Fibroblast of the conjunctiva (primary cell): Measurements from ENCODE around the gene ZFHX3.

Experiments
- DNase-seq: peaks from one replicate; pipeline ENCODE4 v3.0.0-alpha.2; 2010; ENCODE audit warnings: low read depth

Gene ZFHX3

DNA sequence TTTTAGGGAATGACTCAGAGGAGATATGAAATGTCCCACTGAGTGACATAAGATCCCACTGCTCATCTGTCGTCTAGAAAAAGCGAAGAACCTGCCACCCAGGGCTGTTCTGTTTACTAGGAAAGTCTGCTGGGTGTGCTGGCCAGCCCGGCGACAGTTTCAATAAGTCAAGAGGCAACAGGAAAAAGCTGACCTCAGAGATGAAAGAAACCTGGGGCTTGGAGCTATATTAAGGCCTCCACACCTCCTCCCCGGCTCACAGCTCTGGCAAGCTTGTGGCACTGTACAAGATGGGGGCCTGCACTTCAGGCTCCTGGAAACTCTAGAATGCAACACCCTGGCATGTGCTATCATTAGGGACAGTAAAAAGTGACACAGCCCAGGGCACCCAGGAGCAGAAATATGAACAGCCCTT is 10.6 kb downstream of the ZFHX3 start:
- DNase-seq = no peak

DNA sequence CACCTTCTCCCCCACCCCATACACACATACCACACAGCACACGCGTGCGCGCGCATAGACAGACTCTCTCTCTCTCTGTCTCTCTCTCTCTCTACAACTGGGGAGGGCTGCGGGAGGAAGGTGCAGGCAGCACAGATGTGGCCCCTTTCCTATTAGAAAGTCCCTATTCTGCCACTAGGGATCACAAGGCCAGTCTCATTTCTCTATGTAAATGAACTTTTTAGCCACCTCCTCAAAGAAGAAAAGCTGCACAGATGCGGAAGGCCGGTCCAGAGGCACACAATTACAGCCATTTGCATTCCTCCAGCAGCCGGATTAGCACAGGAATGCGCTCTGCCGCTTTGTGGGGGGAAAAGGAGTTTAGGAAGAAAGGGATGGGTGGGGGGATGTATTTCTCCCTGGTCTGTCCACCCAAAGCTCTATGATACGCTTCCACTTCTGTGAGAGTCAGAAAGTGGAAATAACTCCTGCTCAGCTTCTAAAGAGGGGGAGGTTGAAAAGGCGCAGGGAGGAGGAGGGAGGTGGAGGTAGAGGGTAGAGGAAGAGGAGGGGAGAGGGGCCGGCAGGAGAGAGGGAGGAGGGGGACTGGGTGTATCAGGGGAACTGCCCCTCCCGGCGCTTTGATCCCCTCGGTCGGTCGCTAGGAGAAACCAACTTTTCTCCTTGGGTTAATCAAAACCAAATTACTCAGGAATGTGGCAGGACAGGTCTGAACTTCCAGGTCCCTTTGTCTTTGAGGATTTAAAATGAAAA is 11.7 kb downstream of the ZFHX3 start:
- no peak for DNase-seq

DNA sequence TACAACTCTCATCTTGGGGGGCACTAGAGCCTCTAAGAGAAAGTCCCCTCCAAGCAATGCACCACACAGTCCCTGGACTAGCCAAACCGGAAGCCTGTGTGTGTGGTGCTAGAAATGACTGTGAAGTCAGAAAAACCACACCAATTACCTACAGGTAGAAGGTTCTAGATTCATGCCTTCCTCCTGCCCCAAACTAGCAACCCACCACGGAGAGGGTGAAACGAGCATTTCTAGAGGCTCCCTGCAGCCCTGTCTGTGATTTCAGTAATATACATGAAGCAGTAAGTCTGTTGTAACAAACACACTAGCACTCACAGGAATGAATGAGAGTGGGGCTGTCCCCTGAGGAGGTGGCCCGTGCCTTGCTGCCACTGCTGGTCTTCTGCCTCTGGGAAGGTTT is 13.6 kb downstream of the ZFHX3 start:
- DNase-seq = no peak

- no peak for DNase-seq
Measured at GRCh38 chr16:73033271-73033998, 14.5 kb downstream of the ZFHX3 start.

DNA sequence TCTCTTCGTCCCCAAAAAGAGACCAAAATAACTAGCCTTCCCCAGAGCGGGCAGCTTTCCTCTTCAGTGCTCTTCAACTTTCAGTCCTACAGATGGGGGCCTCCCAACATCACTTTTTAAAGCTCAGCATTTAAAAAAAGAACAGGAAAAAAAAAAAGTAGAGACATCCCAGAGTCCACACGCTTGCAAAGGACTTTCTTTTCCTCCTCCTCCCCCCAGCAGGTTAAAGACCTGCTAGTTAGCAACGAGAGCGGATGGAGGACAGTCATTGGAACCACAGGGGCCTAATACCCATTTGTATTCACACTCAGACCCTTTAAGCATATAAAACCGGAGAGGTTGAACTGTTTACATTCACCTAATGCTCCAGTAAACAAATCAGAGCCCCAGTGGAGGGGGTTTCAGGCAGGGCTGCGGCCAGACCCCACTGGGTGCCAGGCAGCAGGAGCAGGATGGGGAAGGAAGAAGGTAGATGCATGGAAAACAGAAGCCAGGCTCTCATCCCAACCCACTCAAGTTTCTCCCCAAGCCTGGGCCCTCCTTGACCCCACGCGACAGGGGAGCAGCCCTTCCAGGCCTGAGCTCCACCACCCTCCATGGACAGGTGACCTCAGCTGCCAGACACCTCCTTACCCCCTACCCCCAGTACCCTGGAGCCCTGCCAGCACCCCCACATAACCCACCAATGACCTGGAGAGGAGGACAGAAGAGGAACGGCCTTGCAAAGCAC is 15.2 kb downstream of the ZFHX3 start:
- DNase-seq = no peak

- no peak for DNase-seq
Measured at GRCh38 chr16:73031984-73032383, 15.9 kb downstream of the ZFHX3 start.

DNA sequence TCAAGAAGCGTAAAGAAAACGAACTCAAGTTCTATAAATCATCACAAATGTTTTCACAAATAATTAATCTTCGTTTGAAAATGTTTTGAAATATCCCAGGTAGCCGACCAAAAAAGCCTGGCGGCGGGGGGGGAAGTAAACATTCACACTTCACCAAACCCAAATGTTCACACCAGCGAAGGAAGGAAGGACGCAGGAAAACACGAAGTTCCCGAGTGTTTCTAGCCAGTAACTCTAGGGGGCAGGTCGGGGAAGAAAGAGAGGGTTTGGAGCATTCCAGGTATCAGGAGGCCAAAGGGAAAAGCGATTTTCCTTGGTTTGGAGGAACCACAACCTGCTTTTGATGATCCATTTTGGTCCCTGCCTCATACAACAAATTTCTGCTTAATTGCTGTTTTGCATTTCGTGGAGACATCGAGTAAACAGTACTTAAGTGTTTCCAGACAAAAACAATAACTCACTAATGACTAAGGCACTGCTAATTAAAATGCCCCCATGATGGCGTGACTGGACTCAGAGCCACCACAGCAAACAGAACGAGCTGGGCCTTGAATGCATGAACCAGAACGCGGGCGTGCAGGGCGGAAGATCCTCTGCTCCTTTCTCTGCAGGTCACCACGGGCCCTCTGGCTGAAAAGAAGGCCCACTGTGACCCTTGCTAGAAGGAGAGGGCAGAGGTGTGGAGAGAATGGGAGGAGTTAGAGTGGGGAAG is 16.6 kb downstream of the ZFHX3 start:
- DNase-seq = no peak

DNA sequence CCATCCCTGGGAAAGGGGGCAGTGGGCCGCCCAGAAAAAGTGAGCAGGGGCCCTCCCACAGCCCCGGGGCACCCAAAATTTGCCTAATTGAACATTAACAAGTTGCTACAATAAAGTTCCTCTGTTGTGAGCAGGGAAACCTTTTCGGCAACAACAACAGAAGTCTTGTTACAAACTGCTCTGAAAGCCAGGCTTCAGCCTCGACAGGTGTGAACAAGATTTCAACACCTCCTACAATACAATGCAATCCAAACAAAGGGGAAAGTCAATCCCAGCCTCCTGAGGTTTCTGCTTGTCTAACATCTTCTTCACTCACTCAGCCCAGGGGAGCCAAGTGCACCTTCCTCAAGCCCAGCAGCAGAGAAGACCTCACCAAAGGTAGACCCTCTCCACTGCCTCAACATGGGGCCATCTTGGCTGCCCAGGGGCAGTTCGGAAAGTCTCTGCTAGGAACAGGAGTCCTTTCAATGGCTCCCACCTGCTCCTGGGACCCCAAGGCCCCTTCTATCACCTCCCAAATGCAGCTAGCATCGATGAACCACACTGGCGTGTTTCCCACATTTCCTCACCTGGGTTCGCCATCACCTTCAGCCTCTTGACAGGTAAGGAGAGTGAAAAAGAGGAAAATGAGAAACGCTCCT is 19.1 kb downstream of the ZFHX3 start:
- DNase-seq = no peak

DNA sequence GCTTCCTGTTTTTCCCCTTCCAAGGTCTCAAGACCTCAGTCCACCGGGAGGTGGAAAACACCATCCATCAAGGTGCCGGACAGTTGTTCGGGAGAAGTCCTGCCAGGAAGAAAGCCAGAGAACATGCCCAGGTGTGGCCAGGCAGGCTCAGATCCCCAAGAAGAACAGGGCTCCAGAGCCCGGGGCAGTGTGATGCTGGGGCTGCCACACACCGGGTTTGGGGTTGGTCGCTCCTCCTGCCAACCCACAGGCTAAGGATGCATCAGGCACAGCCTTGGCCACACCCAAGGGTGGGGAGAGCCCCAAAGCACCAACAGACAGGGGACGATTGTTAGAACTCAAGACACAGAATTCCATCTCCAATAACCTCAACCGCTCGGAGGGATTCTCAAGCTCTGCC is 19.7 kb downstream of the ZFHX3 start:
- DNase-seq = no peak

- DNase-seq = no peak
Measured at GRCh38 chr16:73027685-73028111, 20.2 kb downstream of the ZFHX3 start.

GRCh38 chr16:73026754-73027684 is 20.9 kb downstream of the ZFHX3 start:
- DNase-seq = no peak

DNA sequence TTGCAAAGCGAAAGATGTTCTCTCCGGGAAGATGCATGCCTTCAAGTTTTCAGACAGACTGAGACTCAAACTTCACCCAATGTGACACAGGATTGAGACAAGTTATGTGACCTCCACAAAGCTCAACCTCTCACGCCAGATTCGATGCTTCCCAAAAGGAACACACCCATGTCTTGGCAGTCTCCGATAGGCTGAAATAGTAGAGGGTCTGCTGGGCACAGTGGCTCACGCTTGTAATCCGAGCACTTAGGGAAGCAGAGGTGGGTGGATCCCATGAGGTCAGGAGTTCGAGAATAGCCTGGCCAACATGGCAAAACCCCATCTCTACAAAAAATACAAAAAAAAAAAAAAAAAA is 22.1 kb downstream of the ZFHX3 start:
- no peak for DNase-seq

- DNase-seq = no peak
Measured at GRCh38 chr16:73025151-73025855, 22.6 kb downstream of the ZFHX3 start.

GRCh38 chr16:73024571-73025105 is 23.3 kb downstream of the ZFHX3 start:
- no peak for DNase-seq

DNA sequence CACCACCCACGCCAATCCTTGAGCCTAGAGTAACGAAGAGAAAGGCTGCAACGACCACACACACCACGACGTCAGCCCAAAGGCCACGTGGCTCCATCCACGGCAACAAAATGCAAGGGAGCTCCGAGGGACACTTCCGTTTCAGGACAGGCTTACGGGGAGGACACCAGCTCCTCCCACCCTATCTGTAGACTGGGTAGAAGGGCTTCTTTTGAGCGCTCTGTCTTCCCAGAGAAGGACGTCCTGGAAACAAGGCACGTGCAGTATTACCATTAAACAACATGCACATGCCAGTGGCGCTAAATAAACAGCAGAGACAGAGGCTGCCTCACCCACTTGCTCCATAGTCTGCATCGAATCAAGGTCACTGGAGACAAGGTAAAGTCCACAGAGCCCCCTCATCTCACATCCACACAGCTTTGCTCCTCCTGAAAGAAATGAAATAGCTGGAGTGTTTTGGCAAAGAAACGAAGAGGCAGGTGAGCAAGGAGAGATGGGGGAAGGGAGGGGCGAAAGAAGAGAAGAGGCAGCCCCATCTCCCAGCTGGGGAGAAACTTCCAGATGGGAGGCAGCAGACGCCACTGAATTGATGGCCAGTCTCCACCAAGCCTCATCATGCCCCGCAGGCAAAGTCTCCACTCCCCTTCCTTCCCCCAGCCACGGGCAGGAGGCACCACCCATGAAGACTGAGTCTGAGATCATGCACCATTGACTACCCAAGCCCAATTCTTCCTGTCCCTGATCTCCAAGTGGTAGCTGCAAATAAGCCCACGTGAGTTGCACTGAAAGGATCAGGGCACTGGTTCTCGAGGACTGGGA is 24.0 kb downstream of the ZFHX3 start:
- DNase-seq = no peak

- no peak for DNase-seq
Measured at GRCh38 chr16:73023320-73023719, 24.6 kb downstream of the ZFHX3 start.

DNA sequence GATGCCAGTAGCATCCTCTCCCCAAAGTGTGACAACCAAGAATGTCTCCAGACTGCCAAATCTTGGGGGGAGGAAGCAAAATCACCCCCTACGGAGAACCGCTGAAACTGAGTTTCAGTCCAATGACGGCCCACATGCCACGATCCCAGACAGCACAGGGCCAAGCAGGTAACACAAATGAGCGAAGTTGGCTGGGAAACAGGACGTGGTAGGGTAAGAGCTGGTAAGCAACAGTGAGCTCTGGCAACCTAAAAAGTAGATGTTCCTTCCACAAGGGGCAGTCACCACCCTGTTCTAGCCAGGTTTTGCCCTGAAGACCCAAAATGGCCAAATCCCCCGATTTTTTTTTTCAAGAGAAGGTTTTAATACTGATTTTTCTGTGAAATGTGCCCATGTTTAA is 25.4 kb downstream of the ZFHX3 start:
- DNase-seq = no peak

DNA sequence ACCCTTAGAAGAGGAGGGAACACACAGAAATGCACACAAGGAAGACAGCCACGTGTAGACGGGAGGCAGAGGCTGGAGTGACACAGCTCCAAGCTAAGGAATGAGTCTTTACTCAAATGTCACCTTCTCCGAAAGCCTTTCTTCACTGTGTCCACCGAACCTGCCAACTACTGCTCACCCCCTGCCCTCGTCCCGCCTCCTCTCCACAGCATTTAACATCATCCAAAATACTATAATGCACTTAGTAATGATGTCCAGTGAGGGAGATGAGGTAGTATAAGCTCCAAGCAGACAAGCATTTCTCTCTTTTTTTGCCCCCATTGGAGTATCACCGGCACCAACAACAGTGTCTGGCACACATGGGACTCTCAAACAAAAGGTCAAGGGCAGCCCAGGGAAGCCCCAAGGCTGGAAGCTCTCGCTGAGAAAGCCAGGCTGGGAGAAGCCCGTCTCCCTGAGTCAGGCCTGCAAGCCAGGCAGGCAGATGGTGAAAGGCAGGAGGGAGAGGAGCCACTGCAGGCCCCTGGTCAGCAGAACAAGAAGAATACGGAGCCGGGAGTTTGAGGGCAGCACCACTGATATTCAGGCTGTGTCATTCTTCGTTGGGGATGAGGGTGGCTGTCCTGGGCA is 25.9 kb downstream of the ZFHX3 start:
- no peak for DNase-seq
